PC-9 (cell line): ENCODE results near the gene PTPRD.

Experiments
- CTCF ChIP-seq: fragments of 200-600 bp; sonication (generic); conservative IDR thresholded peaks from 2 replicates; pipeline ENCODE4 v1.6.1; 2017; ENCODE audit warnings: mixed run types, antibody characterized with exemption, mild to moderate bottlenecking, moderate library complexity
- EZH2 ChIP-seq: fragments of 200-600 bp; sonication (generic); IDR thresholded peaks from 2 replicates; pipeline ENCODE4 v1.8.0; 2017; ENCODE audit warnings: antibody characterized with exemption, low read depth

GRCh38 chr9:9718691-9719090, 894.1 kb downstream of the PTPRD start:
- TF ChIP-seq CTCF (no peak), EZH2 (no peak)
